ENCODE measurements around the gene TTBK1.

The TTBK1 gene

GRCh38 chr6:43248791-43249190 lies 5.5 kb downstream of the TTBK1 start:
- no peak for DNase-seq (ENCODE audit: low read depth in 1 of 2, low spot score in 1 of 2)
- no peak for TF ChIP-seq JUND (IDR thresholded peaks at IDR 0.05; ENCODE audit: low read depth)
- in situ Hi-C loops (cut with HindIII; ENCODE audit: low pct_unique_long_range_greater_than_20kb, low sequenced_read_pairs) = no loop called here

- TF ChIP-seq JUND (IDR thresholded peaks at IDR 0.05; ENCODE audit: low read depth) = no peak
- in situ Hi-C loops (cut with HindIII; ENCODE audit: low pct_unique_long_range_greater_than_20kb, low sequenced_read_pairs) = no loop called here
- peak in 1 of 2 experiments; percentile 61 for DNase-seq (ENCODE audit: low read depth in 1 of 2, low spot score in 1 of 2)
Measured at GRCh38 chr6:43250992-43251373, 7.7 kb downstream of the TTBK1 start.

DNA sequence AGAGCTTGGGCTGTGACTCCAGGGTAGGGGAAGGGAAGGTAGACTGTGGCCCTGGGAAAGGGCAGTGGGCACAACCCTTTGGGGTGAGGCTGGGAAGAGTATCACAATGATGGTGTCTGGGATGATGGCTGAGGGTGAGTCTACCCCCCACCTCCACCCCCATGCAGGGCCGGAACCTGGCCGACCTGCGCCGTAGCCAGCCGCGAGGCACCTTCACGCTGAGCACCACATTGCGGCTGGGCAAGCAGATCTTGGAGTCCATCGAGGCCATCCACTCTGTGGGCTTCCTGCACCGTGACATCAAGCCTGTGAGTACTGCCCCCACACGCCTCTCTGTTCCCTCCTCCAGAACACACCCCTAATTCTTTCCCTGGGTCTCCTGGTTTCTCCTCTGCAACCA lies 10.1 kb downstream of the TTBK1 start:
- in situ Hi-C loops (cut with HindIII; ENCODE audit: low pct_unique_long_range_greater_than_20kb, low sequenced_read_pairs) = no loop called here
- no peak for DNase-seq (ENCODE audit: low read depth in 1 of 2, low spot score in 1 of 2)
- no peak for TF ChIP-seq JUND (IDR thresholded peaks at IDR 0.05; ENCODE audit: low read depth)

GRCh38 chr6:43254138-43254817 lies 11.0 kb downstream of the TTBK1 start:
- no peak for TF ChIP-seq JUND (IDR thresholded peaks at IDR 0.05; ENCODE audit: low read depth)
- in situ Hi-C loops (cut with HindIII; ENCODE audit: low pct_unique_long_range_greater_than_20kb, low sequenced_read_pairs) = no loop called here
- no peak for DNase-seq (ENCODE audit: low read depth in 1 of 2, low spot score in 1 of 2)

- TF ChIP-seq JUND (IDR thresholded peaks at IDR 0.05; ENCODE audit: low read depth) = no peak
- no peak for DNase-seq (ENCODE audit: low read depth in 1 of 2, low spot score in 1 of 2)
- in situ Hi-C loops (cut with HindIII; ENCODE audit: low pct_unique_long_range_greater_than_20kb, low sequenced_read_pairs) = no loop called here
Measured at GRCh38 chr6:43254846-43255245, 11.6 kb downstream of the TTBK1 start.

DNA sequence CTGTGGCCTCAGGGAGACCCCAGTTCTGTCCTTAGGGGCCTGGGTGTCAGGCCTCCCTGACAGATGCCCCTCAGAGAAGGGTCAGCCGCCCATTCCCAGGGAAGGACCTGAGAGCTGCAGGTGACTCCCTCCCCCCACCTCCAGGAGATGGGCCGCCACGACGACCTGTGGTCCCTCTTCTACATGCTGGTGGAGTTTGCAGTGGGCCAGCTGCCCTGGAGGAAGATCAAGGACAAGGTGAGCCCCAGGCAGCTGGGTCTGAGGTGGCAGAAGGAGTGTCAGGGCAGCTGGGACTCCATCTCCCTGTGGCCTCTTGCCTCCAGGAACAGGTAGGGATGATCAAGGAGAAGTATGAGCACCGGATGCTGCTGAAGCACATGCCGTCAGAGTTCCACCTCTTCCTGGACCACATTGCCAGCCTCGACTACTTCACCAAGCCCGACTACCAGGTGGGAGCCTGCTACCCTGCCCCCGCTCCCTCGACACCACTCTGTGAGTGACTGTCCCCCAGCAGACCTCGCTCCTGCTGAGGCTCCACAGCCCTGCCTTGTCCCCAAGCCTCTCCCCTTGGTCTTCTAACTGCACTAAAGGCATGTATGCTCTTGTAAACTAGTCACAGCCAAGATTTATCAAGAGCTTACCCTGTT lies 12.2 kb downstream of the TTBK1 start:
- no peak for DNase-seq (ENCODE audit: low read depth in 1 of 2, low spot score in 1 of 2)
- in situ Hi-C loops (cut with HindIII; ENCODE audit: low pct_unique_long_range_greater_than_20kb, low sequenced_read_pairs) = no loop called here
- no peak for TF ChIP-seq JUND (IDR thresholded peaks at IDR 0.05; ENCODE audit: low read depth)

GRCh38 chr6:43256670-43257366 lies 13.5 kb downstream of the TTBK1 start:
- TF ChIP-seq JUND (IDR thresholded peaks at IDR 0.05; ENCODE audit: low read depth) = no peak
- in situ Hi-C loops (cut with HindIII; ENCODE audit: low pct_unique_long_range_greater_than_20kb, low sequenced_read_pairs) = no loop called here
- DNase-seq (ENCODE audit: low read depth in 1 of 2, low spot score in 1 of 2) = no peak

GRCh38 chr6:43257367-43258145 lies 14.3 kb downstream of the TTBK1 start:
- in situ Hi-C loops (cut with HindIII; ENCODE audit: low pct_unique_long_range_greater_than_20kb, low sequenced_read_pairs) = no loop called here
- no peak for TF ChIP-seq JUND (IDR thresholded peaks at IDR 0.05; ENCODE audit: low read depth)
- no peak for DNase-seq (ENCODE audit: low read depth in 1 of 2, low spot score in 1 of 2)

GRCh38 chr6:43258180-43258579 lies 14.9 kb downstream of the TTBK1 start:
- no peak for DNase-seq (ENCODE audit: low read depth in 1 of 2, low spot score in 1 of 2)
- in situ Hi-C loops (cut with HindIII; ENCODE audit: low pct_unique_long_range_greater_than_20kb, low sequenced_read_pairs) = no loop called here
- TF ChIP-seq JUND (IDR thresholded peaks at IDR 0.05; ENCODE audit: low read depth) = no peak

DNA sequence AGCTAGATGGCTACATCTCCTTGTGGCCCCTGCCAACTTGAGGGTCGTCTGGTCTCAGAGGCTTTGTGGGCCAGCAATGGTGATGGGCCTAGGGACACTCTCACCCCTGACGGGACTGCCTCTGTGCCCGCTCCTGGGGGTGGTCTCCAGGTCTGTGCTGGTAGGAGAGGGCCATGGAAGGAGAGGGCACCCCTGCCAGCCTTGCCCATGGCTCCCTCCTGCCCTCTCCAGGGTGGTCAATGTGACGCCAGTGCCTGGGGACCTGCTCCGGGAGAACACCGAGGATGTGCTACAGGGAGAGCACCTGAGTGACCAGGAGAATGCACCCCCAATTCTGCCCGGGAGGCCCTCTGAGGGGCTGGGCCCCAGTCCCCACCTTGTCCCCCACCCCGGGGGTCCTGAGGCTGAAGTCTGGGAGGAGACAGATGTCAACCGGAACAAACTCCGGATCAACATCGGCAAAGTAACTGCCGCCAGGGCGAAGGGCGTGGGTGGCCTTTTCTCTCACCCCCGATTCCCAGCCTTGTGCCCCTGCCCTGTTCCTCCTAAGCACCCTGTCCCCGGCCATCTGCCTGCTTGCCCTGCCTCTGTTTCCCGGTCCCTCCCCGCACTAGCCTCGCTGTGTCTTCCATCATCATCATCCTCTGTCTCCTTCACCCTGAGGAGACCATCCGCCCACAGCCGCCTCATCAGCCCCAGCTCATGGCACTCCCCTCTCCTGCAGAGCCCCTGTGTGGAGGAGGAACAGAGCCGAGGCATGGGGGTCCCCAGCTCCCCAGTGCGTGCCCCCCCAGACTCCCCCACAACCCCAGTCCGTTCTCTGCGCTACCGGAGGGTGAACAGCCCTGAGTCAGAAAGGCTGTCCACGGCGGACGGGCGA lies 15.8 kb downstream of the TTBK1 start:
- no peak for TF ChIP-seq JUND (IDR thresholded peaks at IDR 0.05; ENCODE audit: low read depth)
- in situ Hi-C loops (cut with HindIII; ENCODE audit: low pct_unique_long_range_greater_than_20kb, low sequenced_read_pairs) = no loop called here
- no peak for DNase-seq (ENCODE audit: low read depth in 1 of 2, low spot score in 1 of 2)

DNA sequence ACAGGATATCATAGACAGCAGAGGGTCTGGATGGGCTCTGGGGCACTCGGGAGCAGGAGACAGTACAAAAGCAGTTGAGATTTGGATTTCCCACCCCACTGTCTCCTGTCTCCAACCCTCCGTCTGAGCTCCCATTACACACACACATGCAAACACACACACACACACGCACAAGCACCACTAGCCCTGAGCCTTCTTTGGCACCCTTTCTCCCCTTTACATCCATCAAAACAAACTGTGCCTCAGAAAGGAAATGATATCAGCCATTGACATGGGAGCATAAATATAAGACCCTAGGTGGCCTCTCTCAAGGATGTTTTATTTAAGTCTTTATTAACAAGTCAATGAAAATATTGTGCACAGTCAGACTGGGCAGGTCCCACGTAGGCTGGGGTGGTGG lies 17.5 kb downstream of the TTBK1 start:
- no peak for DNase-seq (ENCODE audit: low read depth in 1 of 2, low spot score in 1 of 2)
- in situ Hi-C loops (cut with HindIII; ENCODE audit: low pct_unique_long_range_greater_than_20kb, low sequenced_read_pairs) = no loop called here
- TF ChIP-seq JUND (IDR thresholded peaks at IDR 0.05; ENCODE audit: low read depth) = no peak

GRCh38 chr6:43261198-43261597 lies 17.9 kb downstream of the TTBK1 start:
- TF ChIP-seq JUND (IDR thresholded peaks at IDR 0.05; ENCODE audit: low read depth) = no peak
- in situ Hi-C loops (cut with HindIII; ENCODE audit: low pct_unique_long_range_greater_than_20kb, low sequenced_read_pairs) = no loop called here
- DNase-seq (ENCODE audit: low read depth in 1 of 2, low spot score in 1 of 2) = no peak
